GM10266 (cell line): Measurements from ENCODE around the gene TNFRSF21.

ENCODE experiments used
- DNase-seq: peaks from one replicate; pipeline ENCODE4 v3.0.0; 2012; ENCODE audit errors: extremely low spot score
- TF ChIP-seq, protein P1 (sequence below): IDR thresholded peaks from 2 replicates; pipeline ENCODE4 v1.5.1; 2012; ENCODE audit warnings: mild to moderate bottlenecking, low read depth; ENCODE audit not compliant: control insufficient read depth, insufficient read depth; ENCODE audit errors: missing control alignments

TNFRSF21 gene

DNA sequence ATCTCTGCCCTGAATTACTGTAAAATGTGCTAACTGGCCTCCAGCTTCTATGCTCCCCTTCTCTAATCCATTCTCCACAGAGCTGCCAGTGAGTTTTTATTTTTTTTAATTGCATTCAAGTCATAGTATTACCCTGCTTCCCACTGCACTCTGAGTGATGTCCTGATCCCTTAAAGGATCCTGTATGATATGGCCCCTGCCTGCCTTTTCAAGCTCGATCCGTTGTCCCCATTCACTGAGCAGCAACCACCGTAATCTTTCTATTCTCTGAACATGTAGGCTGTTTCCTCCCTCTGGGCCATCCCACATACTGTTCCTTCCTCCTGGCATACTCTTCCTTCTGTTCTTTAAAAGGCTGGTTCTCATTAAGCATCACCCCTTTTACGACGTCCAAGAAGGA is 9.3 kb downstream of the TNFRSF21 start:
- TF ChIP-seq, protein P1, sequence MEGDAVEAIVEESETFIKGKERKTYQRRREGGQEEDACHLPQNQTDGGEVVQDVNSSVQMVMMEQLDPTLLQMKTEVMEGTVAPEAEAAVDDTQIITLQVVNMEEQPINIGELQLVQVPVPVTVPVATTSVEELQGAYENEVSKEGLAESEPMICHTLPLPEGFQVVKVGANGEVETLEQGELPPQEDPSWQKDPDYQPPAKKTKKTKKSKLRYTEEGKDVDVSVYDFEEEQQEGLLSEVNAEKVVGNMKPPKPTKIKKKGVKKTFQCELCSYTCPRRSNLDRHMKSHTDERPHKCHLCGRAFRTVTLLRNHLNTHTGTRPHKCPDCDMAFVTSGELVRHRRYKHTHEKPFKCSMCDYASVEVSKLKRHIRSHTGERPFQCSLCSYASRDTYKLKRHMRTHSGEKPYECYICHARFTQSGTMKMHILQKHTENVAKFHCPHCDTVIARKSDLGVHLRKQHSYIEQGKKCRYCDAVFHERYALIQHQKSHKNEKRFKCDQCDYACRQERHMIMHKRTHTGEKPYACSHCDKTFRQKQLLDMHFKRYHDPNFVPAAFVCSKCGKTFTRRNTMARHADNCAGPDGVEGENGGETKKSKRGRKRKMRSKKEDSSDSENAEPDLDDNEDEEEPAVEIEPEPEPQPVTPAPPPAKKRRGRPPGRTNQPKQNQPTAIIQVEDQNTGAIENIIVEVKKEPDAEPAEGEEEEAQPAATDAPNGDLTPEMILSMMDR = no peak
- no peak for DNase-seq

DNA sequence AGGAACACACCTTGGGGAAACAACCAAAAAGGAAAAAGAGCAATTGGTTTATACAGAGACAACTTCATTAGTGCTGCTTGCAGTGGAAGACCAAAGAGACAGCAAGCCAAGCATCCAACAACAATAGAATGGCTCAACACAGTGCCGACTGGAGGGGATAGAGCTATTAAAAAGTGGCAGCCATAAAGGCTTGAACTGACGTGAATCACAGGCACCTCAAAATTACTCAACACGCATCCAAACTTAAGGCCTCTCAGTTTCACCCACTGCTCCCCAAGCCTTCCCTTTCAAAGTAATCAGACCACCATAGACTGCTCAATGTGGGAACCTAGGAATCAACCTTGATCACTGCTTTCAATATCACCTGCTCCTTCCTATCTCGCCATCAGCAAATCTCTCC is 9.7 kb downstream of the TNFRSF21 start:
- no peak for DNase-seq
- TF ChIP-seq, protein P1 = no peak

DNA sequence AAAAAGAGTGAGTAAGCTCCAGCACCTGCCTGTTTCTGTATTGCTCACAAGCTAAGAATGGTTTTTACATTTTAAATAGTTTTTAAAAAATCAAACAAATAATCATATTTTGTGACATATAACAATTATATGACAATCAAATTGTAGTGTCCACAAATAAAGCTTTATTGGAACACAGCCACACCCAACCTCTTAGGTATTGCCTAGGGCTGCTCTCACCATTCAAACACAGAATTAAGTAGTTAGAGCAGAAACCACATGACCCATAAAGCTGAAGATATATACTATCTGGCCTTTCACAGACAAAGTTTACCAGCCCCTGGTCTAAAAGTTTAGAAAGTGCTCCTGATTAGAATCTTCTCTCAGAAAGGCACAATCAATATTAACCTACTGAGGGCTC is 11.2 kb downstream of the TNFRSF21 start:
- no peak for DNase-seq
- TF ChIP-seq, protein P1 = no peak

DNA sequence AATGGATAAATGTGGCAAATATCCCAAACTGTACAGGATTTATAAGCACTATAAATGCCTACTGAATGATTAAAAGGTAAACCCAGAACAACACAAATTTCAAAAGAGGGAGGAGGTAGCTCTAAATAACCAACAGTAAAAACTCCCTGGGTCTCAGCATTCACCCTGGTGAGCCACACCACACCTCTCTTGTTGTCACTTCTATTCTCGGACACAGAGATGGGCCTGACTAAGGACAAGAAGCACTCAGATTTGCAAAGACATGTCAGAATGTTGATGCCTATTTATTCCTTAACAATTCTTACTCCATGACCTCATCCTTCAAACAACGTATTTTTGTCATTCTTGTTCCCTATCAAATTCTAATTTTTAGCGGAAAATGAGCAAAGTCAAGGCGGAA is 14.7 kb downstream of the TNFRSF21 start:
- TF ChIP-seq, protein P1 = no peak
- no peak for DNase-seq

DNA sequence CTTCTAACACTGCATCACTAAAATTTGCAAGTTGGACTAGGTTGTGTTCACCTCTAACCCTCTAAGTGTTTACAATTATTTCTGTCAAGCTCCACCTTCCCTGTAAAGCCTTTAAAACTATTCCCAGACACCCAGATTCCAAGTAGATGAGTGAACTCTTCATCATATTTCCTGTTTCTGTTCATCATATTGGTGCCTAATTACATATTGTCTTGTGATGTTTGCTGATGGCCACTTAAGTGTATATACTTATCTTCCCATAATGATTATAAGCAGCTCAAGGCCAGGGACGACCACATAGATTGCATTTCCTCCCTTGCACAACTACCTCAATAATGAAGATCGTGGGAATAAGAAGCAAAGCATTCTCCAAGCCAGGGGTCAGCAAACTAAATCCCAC is 16.8 kb downstream of the TNFRSF21 start:
- DNase-seq = no peak
- TF ChIP-seq, protein P1 = no peak

DNA sequence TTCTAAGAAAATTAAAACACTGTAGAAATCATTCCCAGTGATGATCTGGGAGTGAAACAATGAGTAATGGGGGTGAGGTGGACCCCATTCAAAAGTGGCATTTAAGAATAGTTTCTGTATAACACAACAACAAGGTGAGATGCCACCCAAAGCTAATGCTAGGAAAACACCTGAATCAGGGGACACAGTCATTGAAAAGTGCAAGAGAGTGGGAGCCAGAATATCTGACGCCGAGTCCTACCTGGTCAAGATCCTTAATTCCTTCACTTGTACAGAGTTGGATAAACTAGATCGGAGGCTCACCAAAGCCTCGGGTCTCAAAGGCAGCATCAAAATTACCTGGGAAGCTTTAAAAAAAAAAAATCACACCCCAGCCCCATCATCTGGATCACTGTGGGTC is 17.7 kb downstream of the TNFRSF21 start:
- DNase-seq = no peak
- TF ChIP-seq, protein P1 = no peak

DNA sequence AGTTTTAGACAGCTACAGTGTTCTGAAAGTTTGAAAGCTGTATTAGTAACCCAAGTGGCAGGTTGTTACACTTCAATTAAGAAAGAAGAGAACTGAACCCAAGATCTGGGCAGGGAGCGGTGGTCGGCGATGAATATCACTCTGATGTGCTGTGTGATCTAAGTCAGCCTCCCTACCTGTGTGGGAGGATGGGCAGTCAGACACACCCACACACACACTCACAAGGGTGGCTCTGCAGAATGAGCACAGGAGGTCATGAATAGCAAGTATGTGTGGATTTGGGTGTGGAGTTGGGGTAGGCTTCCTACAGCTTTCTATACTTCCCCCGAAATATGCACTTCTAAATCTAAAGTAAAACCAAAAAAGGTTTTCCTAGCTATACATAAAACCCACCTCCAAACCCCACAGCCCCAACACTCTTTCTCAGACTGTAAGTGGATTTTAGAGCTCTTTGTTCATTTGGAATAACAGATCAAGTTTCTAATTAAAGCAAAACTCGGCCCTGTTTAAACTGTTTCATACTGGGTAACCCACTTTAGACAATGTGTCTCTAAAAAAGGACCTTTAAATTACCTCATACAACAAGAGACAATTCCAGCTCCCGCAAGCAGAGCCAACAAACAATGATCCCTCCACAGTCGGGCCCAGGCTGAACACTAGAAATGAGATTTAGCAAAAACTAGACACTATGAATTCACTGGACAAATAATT is 19.4 kb downstream of the TNFRSF21 start:
- TF ChIP-seq, protein P1 = no peak
- no peak for DNase-seq
